K562 (cell line): ENCODE measurements around the gene PRSS38. TPM values are rescaled to one million over a fixed set of nuclear protein-coding genes. Genes with fewer than 3 reads are reported as not detected.

ENCODE experiments used
- ATAC-seq: fragments of 200-7000 bp; cut with Tn5 transposase; 3 replicates; pipeline ENCODE4 v1.9.1; 2020; ENCODE audit warnings: moderate library complexity
- BruUV-seq: library from RNA; stranded (reverse); fragments of 400-500 nt; replicated peaks from 2 replicates; lab custom pipeline; 2021; lab: Mats Ljungman, UMichigan
- CTCF ChIA-PET: fragments of 300-600 bp; formaldehyde crosslinking; extraction: SDS; loops from one replicate; lab custom pipeline; 2021; ENCODE audit warnings: low intra/inter-chr PET ratio; lab: Yijun Ruan, JAX
- POLR2A ChIA-PET: fragments of 300-600, 350-650 bp; sonication (Branson Sonifier 250); formaldehyde crosslinking; extraction: SDS; loops from one replicate; lab custom pipeline; 2021; ENCODE audit warnings: antibody characterized with exemption, inconsistent platforms; lab: Yijun Ruan, JAX
- DNase-seq, 4 experiments: peaks; one replicate each; pipeline versions ENCODE4 v3.0.0 to v3.0.0-alpha.2; 2011 to 2018; ENCODE audit warnings: low spot score in 3 of 4, mixed read lengths in 3 of 4; ENCODE audit errors: extremely low read depth in 1 of 4
- FAIRE-seq: peaks from 2 replicates; lab custom pipeline; 2011; peaks lifted over from hg19 to GRCh38; lab: Jason Lieb, UNC
- H2AFZ ChIP-seq: 2 replicates; pipeline ENCODE4 v1.6.0; 2011; ENCODE audit warnings: low read depth, low read length, control low read depth, inconsistent platforms
- H3K27ac ChIP-seq: fragments of 200-600 bp; 3 replicates; pipeline ENCODE4 v1.8.0; 2011; ENCODE audit warnings: low read depth, mild to moderate bottlenecking, control low read depth, inconsistent platforms, low read length, moderate library complexity, mixed read lengths; ENCODE audit errors: extremely low read depth
- H3K27me3 ChIP-seq, 2 experiments: fragments of 300-600 bp in 1 of 2; 2 replicates in 1 of 2; 3 replicates in 1 of 2; pipeline versions ENCODE4 v1.6.0 to v1.8.0; 2011; ENCODE audit warnings: inconsistent platforms in 2 of 2, low read length in 2 of 2, mild to moderate bottlenecking in 1 of 2, mixed read lengths in 1 of 2, moderate library complexity in 1 of 2; ENCODE audit not compliant: control insufficient read depth in 2 of 2, insufficient read depth in 2 of 2
- H3K36me3 ChIP-seq: fragments of 300-600 bp; 3 replicates; pipeline ENCODE4 v1.8.0; 2011; ENCODE audit warnings: mild to moderate bottlenecking, low read length, inconsistent platforms; ENCODE audit not compliant: control insufficient read depth, insufficient read depth
- H3K4me1 ChIP-seq, 2 experiments: fragments of 200-600 bp in 1 of 2; replicated peaks in 1 of 2; 2 replicates in 1 of 2; 3 replicates in 1 of 2; pipeline versions ENCODE4 v1.5.1 to v1.8.0; 2011; ENCODE audit warnings: inconsistent platforms in 2 of 2, low read length in 2 of 2, mild to moderate bottlenecking in 1 of 2, mixed read lengths in 1 of 2, moderate library complexity in 1 of 2; ENCODE audit not compliant: control insufficient read depth in 2 of 2, insufficient read depth in 2 of 2
- H3K4me2 ChIP-seq: 2 replicates; pipeline ENCODE4 v1.6.1; 2011; ENCODE audit warnings: low read length, control low read depth, inconsistent platforms, mixed read lengths; ENCODE audit not compliant: insufficient read depth
- H3K4me3 ChIP-seq: fragments of 200-600 bp; sonication (generic), shearing (Covaris generic); 2 replicates; pipeline ENCODE4 v1.5.1; 2016; ENCODE audit warnings: control low read depth, inconsistent platforms
- H3K79me2 ChIP-seq: fragments of 200-600 bp; 3 replicates; pipeline ENCODE4 v1.8.0; 2011; ENCODE audit warnings: low read length, inconsistent platforms; ENCODE audit not compliant: control insufficient read depth, insufficient read depth
- H3K9ac ChIP-seq, 2 experiments: 2 replicates each; pipeline versions ENCODE4 v1.6.0 to v1.6.1; 2011; ENCODE audit warnings: low read depth in 2 of 2, low read length in 2 of 2, control low read depth in 1 of 2, inconsistent platforms in 1 of 2, mild to moderate bottlenecking in 1 of 2, mixed read lengths in 1 of 2; ENCODE audit not compliant: insufficient read depth in 1 of 2
- H3K9me1 ChIP-seq: one replicate; pipeline ENCODE4 v1.6.0; 2011; ENCODE audit warnings: inconsistent platforms, mild to moderate bottlenecking, low read length, moderate library complexity; ENCODE audit not compliant: control insufficient read depth, insufficient read depth
- H3K9me3 ChIP-seq: replicated peaks from 2 replicates; pipeline ENCODE4 v1.5.1; 2011; ENCODE audit warnings: low read depth, low read length, inconsistent platforms; ENCODE audit not compliant: control insufficient read depth, insufficient read depth
- H4K20me1 ChIP-seq: replicated peaks from 2 replicates; pipeline ENCODE4 v1.6.1; 2011; ENCODE audit warnings: low read length, inconsistent platforms, mixed read lengths; ENCODE audit not compliant: control insufficient read depth, insufficient read depth
- ARID1B ChIP-seq: fragments of 450-650 bp; IDR thresholded peaks from 2 replicates; pipeline ENCODE4 v1.6.1; 2016; ENCODE audit warnings: antibody characterized with exemption, mild to moderate bottlenecking, inconsistent platforms
- ESRRA ChIP-seq: fragments of 450-650 bp; IDR thresholded peaks from 2 replicates; pipeline ENCODE4 v1.6.1; 2014; ENCODE audit warnings: low read depth, mild to moderate bottlenecking, moderate library complexity, borderline replicate concordance
- FOXK2 ChIP-seq, 2 experiments: fragments of 450-650 bp; IDR thresholded peaks in 1 of 2; conservative IDR thresholded peaks in 1 of 2; 2 replicates each; pipeline ENCODE4 v1.6.1; 2016; ENCODE audit warnings: low read depth in 2 of 2, mild to moderate bottlenecking in 1 of 2
- GTF2F1 ChIP-seq: IDR thresholded peaks from 2 replicates; pipeline ENCODE4 v1.6.1; 2011; ENCODE audit warnings: low read depth, low read length, improper control_type of control experiment
- PHB ChIP-seq: fragments of 250-450 bp; sonication (Bioruptor Pico); IDR thresholded peaks from 2 replicates; pipeline ENCODE4 v1.5.0; 2021
- SMARCA4 ChIP-seq: fragments of 450-650 bp; IDR thresholded peaks from 2 replicates; pipeline ENCODE4 v1.6.1; 2016
- SMARCE1 ChIP-seq: fragments of 450-650 bp; IDR thresholded peaks from 2 replicates; pipeline ENCODE4 v1.7.1; 2016; ENCODE audit warnings: mild to moderate bottlenecking
- SP1 ChIP-seq: sonication (generic); formaldehyde crosslinking; IDR thresholded peaks from 2 replicates; pipeline ENCODE4 v1.8.1; 2022; ENCODE audit warnings: mild to moderate bottlenecking, missing genetic modification reagents
- SPI1 ChIP-seq: IDR thresholded peaks from 2 replicates; pipeline ENCODE4 v1.6.1; 2011; ENCODE audit warnings: low read depth, low read length, control low read depth, borderline replicate concordance
- TCF3 ChIP-seq: sonication (generic); formaldehyde crosslinking; IDR thresholded peaks from 2 replicates; pipeline ENCODE4 v1.4.0; 2020; ENCODE audit warnings: mild to moderate bottlenecking, missing genetic modification reagents
- TEAD4 ChIP-seq, 2 experiments: sonication (generic) in 1 of 2; formaldehyde crosslinking in 1 of 2; IDR thresholded peaks; 2 replicates each; pipeline versions ENCODE4 v1.6.1 to v1.8.0; 2012 to 2022; ENCODE audit warnings: borderline replicate concordance in 1 of 2, inconsistent platforms in 1 of 2, low read length in 1 of 2, mild to moderate bottlenecking in 1 of 2, missing genetic modification reagents in 1 of 2
- ZNF384 ChIP-seq: IDR thresholded peaks from 2 replicates; pipeline ENCODE4 v1.6.1; 2012; ENCODE audit warnings: low read depth, low read length, improper control_type of control experiment
- ZNF583 ChIP-seq: fragments of 250-450 bp; sonication (Bioruptor Pico); IDR thresholded peaks from 2 replicates; pipeline ENCODE4 v1.4.0; 2020
- WGBS: fragments of 100-300 bp; shearing (Covaris generic); methylation state at CpG from one replicate; pipeline ENCODE4 v1.1.6; 2016; ENCODE audit warnings: low coverage, mixed read lengths; ENCODE audit not compliant: insufficient coverage; ENCODE audit errors: missing lambda C conversion rate; 5-methylcytosine and 5-hydroxymethylcytosine counted together
- in situ Hi-C: fragments of 300-500 bp; cut with MboI; formaldehyde crosslinking; loops from 4 replicates; pipeline ENCODE4 v1.15.0; 2018; ENCODE audit warnings: inconsistent platforms, mixed read lengths
- intact Hi-C: fragments of 100-400 bp; cut with micrococcal nuclease; formaldehyde crosslinking; loops from 2 replicates; pipeline ENCODE4 v1.14.2; 2022
- polyA plus RNA-seq, 8 experiments: library from polyadenylated mRNA; depleted of rRNA in 4 of 8; stranded (reverse) in 5 of 8; unstranded in 3 of 8; fragments of >200 nt; fragmentation: Nextera tagmentation in 2 of 8; fragmentation: Illumina TruSeq in 1 of 8; extraction: Ambion mirVana in 2 of 8; extraction: Trizol in 1 of 8; gene quantifications; 2 replicates each; pipeline versions ENCODE4 v1.2.1 to v1.2.3, GENCODE V29; 2011 to 2014; ENCODE audit warnings: inconsistent platforms in 1 of 8, missing spikeins in 1 of 8
- total RNA-seq, 7 experiments: library from RNA; depleted of rRNA in 6 of 7; stranded (reverse); fragments of >200 nt in 6 of 7; fragmentation: Illumina TruSeq in 2 of 7; extraction: Trizol in 2 of 7; gene quantifications; 2 replicates each; pipeline versions ENCODE4 v1.2.1 to v1.2.3, GENCODE V29; 2011 to 2021; ENCODE audit warnings: low replicate concordance in 1 of 7
- TF ChIP-seq, protein P1 (sequence below): sonication (generic); formaldehyde crosslinking; IDR thresholded peaks from 2 replicates; pipeline ENCODE4 v1.8.0; 2022; ENCODE audit warnings: missing genetic modification reagents, mild to moderate bottlenecking, moderate library complexity, borderline replicate concordance
- TF ChIP-seq, protein P2 (sequence below): fragments of 450-650 bp; IDR thresholded peaks from 2 replicates; pipeline ENCODE4 v1.6.1; 2018; ENCODE audit not compliant: partially characterized antibody
- TF ChIP-seq, protein P3 (sequence below): fragments of 200-800 bp; sonication (Bioruptor generic); IDR thresholded peaks from 2 replicates; pipeline ENCODE4 v1.6.1; 2017; ENCODE audit warnings: missing genetic modification characterization, missing compliant biosample characterization

PRSS38 gene
- total and polyA plus RNA-seq, 9 of the 15 experiments (the other 6 are each of a cell fraction or from before 2014, with no cell fraction given): 0.09 to 0.14 TPM; not detected in 7

DNA sequence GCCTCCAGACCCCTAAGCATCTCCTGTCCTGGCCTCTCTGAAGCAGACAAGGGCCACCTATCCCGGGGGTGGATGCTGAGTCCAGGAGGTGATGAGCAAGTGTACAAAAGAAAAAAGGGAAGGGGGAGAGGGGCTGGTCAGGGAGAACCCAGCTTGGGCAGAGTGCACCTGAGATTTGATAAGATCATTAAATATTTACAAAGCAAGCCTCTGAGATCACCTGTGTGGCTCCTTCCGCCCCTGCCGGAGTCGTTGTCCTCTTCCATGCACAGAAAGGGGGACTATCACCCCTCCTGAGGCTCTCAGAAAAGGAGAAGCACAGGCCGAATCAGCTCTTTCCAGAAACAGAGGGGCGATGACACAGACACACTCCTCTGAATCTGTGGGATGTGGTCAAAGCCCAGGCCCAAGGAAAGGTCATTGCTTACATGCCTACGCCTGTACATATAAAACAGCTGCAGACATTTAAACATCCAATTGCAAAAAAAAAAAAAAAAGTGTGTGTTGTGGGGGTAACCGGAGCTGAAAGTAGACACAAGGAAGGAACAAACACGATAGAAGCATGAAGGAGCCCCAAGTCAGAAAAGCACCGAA lies 30.9 kb downstream of the PRSS38 start:
- H3K27me3 ChIP-seq: 0 out of 5 replicates have a peak, but pooled peaks cover 0 to 6% of the 10 kb centered on the region in 2 experiments
- ATAC-seq: peak; percentile 43
- WGBS: 11% methylated on average over 10 of the region's 10 CpGs
- ChIA-PET POLR2A (interaction anchor here (0.6 to 1.6 kb wide), 8 partner anchors 9 to 58 kb away, joined by 3 to 6 read pairs (median 3); no protein-coding TSS in a partner anchor), CTCF (no interaction called here)
- intact Hi-C loops (no loop called here), in situ Hi-C loops (no loop called here)
- H3K9me1 ChIP-seq: no peaks in the 10 kb centered on the region
- no peak overlapping the region for H3K4me3 ChIP-seq
- H4K20me1 ChIP-seq: no peaks in the 10 kb centered on the region
- BruUV-seq: no TSS peak
- H3K36me3 ChIP-seq: no peaks in the 10 kb centered on the region
- peak overlapping the region; percentile 52 for H2AFZ ChIP-seq
- no peak for FAIRE-seq
- H3K4me1 ChIP-seq: peaks cover 13 to 23% of the 10 kb centered on the region in 2 experiments
- peak overlapping the region; percentile 31; the same call in 1 of the 3 replicates for H3K27ac ChIP-seq
- peak in 2 of 4 experiments; percentile 25 to 43 for DNase-seq
- no peaks in the 10 kb centered on the region for H3K79me2 ChIP-seq
- H3K9me3 ChIP-seq: no peaks in the 10 kb centered on the region
- no peak overlapping the region for H3K4me2 ChIP-seq
- no peak overlapping the region for H3K9ac ChIP-seq
- no peak for TF ChIP-seq PHB (CRISPR knock-in tag)
- peak; percentile 8; the same call in 1 of the 2 replicates for TF ChIP-seq SPI1
- TF ChIP-seq SP1 (CRISPR knock-in tag): no peak
- 0 out of 2 replicates have a peak, but pooled peaks have one; percentile 25 for TF ChIP-seq SMARCA4
- TF ChIP-seq SMARCE1: 0 out of 2 replicates have a peak, but pooled peaks have one; percentile 20
- TF ChIP-seq TEAD4 (IDR thresholded peaks at IDR 0.05; ENCODE audit: low read length): peak; percentile 51; the same call in 1 of the 2 replicates
- no peak for TF ChIP-seq TEAD4 (CRISPR knock-in tag; IDR thresholded peaks at IDR 0.05; ENCODE audit: borderline replicate concordance)
- TF ChIP-seq FOXK2 (conservative IDR thresholded peaks at IDR 0.05 in 1 of 2, IDR thresholded peaks at IDR 0.05 in 1 of 2; ENCODE audit: low read depth in 2 of 2): 0 out of 4 replicates have a peak, but pooled peaks of 1 of the 2 experiments have one; percentile 13
- TF ChIP-seq ARID1B: peak; percentile 52; the same call in 1 of the 2 replicates
- TF ChIP-seq, protein P1, sequence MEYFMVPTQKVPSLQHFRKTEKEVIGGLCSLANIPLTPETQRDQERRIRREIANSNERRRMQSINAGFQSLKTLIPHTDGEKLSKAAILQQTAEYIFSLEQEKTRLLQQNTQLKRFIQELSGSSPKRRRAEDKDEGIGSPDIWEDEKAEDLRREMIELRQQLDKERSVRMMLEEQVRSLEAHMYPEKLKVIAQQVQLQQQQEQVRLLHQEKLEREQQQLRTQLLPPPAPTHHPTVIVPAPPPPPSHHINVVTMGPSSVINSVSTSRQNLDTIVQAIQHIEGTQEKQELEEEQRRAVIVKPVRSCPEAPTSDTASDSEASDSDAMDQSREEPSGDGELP (CRISPR knock-in tag): 0 out of 2 replicates have a peak, but pooled peaks have one; percentile 12
- peak; percentile 55 for TF ChIP-seq TCF3 (CRISPR knock-in tag)
- TF ChIP-seq GTF2F1: no peak
- TF ChIP-seq ZNF583 (CRISPR knock-in tag): no peak
- no peak for TF ChIP-seq ESRRA
- TF ChIP-seq, protein P2, sequence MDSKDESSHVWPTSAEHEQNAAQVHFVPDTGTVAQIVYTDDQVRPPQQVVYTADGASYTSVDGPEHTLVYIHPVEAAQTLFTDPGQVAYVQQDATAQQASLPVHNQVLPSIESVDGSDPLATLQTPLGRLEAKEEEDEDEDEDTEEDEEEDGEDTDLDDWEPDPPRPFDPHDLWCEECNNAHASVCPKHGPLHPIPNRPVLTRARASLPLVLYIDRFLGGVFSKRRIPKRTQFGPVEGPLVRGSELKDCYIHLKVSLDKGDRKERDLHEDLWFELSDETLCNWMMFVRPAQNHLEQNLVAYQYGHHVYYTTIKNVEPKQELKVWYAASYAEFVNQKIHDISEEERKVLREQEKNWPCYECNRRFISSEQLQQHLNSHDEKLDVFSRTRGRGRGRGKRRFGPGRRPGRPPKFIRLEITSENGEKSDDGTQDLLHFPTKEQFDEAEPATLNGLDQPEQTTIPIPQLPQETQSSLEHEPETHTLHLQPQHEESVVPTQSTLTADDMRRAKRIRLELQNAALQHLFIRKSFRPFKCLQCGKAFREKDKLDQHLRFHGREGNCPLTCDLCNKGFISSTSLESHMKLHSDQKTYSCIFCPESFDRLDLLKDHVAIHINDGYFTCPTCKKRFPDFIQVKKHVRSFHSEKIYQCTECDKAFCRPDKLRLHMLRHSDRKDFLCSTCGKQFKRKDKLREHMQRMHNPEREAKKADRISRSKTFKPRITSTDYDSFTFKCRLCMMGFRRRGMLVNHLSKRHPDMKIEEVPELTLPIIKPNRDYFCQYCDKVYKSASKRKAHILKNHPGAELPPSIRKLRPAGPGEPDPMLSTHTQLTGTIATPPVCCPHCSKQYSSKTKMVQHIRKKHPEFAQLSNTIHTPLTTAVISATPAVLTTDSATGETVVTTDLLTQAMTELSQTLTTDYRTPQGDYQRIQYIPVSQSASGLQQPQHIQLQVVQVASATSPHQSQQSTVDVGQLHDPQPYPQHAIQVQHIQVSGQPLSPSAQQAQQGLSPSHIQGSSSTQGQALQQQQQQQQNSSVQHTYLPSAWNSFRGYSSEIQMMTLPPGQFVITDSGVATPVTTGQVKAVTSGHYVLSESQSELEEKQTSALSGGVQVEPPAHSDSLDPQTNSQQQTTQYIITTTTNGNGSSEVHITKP: peak; percentile 90
- TF ChIP-seq ZNF384: peak; percentile 39; the same call in 1 of the 2 replicates
- TF ChIP-seq, protein P3, sequence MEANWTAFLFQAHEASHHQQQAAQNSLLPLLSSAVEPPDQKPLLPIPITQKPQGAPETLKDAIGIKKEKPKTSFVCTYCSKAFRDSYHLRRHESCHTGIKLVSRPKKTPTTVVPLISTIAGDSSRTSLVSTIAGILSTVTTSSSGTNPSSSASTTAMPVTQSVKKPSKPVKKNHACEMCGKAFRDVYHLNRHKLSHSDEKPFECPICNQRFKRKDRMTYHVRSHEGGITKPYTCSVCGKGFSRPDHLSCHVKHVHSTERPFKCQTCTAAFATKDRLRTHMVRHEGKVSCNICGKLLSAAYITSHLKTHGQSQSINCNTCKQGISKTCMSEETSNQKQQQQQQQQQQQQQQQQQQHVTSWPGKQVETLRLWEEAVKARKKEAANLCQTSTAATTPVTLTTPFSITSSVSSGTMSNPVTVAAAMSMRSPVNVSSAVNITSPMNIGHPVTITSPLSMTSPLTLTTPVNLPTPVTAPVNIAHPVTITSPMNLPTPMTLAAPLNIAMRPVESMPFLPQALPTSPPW (CRISPR knock-in tag): peak; percentile 21; the same call in 1 of the 2 replicates
